ENCODE results near the gene MYL2.

Gene MYL2

DNA sequence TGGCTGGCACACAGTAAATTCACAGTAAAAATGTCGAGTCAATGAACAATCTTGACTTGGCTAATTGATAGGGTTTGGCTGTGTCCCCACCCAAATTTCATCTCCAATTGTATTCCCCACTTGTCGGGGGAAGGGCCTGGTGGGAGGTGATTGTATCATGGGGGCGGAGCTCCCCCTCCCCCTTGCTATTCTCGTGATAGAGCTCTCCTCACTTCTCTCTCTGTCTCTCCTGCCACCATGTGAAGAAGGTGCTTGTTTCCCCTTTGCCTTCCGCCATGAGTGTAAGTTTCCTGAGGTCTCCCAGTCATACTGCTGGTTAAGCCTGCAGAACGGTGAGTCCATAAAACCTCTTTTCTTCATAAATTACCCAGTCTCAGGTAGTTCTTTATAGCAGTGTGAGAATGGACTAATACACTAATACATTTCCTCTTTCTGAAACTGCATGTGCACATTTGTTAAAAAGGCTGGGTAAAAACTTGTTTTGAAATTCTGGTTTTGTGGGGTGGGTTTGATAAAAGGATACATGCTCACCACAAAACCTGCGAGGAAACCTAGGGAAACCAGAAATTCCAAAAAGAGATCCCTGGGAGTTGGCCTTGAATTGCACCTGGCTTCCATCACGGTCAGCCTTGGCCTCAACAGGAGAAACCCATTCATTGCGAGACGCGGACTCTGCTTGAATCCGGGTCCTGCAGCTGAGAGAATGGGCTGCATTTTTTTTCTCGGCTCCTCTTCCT is 16.2 kb upstream of the MYL2 start:
- DNase-seq (ENCODE audit: low read depth), result no peak
- TF ChIP-seq, protein P1, sequence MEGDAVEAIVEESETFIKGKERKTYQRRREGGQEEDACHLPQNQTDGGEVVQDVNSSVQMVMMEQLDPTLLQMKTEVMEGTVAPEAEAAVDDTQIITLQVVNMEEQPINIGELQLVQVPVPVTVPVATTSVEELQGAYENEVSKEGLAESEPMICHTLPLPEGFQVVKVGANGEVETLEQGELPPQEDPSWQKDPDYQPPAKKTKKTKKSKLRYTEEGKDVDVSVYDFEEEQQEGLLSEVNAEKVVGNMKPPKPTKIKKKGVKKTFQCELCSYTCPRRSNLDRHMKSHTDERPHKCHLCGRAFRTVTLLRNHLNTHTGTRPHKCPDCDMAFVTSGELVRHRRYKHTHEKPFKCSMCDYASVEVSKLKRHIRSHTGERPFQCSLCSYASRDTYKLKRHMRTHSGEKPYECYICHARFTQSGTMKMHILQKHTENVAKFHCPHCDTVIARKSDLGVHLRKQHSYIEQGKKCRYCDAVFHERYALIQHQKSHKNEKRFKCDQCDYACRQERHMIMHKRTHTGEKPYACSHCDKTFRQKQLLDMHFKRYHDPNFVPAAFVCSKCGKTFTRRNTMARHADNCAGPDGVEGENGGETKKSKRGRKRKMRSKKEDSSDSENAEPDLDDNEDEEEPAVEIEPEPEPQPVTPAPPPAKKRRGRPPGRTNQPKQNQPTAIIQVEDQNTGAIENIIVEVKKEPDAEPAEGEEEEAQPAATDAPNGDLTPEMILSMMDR (conservative IDR thresholded peaks at IDR 0.05; ENCODE audit: low read depth, low read length), result no peak

DNA sequence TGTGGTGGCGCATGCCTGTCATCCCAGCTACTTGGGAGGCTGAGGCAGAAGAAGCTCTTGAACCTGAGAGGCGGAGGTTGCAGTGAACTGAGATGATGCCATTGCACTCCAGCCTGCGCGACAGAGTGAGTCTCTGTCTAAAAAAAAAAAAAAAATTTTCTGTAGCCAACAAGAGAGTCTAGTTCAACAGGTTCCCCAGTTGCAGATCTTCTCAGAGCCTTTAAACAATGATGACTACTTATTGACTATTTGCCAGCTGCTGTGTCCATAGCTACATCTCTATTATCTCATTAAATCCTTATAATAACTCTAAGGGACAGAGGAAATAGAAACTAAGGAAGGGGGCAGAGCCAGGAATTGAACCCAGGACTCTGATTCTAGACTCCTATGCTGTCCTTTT is 15.2 kb upstream of the MYL2 start:
- DNase-seq (ENCODE audit: low read depth), result no peak
- TF ChIP-seq, protein P1 (conservative IDR thresholded peaks at IDR 0.05; ENCODE audit: low read depth, low read length), result no peak
- H3K4me3 ChIP-seq (ENCODE audit: low read length), result no peak overlapping the region

More for the DNA sequence above, 16.2 kb upstream of the MYL2 start:
- H3K4me3 ChIP-seq (ENCODE audit: low read length), result no peak overlapping the region

DNA sequence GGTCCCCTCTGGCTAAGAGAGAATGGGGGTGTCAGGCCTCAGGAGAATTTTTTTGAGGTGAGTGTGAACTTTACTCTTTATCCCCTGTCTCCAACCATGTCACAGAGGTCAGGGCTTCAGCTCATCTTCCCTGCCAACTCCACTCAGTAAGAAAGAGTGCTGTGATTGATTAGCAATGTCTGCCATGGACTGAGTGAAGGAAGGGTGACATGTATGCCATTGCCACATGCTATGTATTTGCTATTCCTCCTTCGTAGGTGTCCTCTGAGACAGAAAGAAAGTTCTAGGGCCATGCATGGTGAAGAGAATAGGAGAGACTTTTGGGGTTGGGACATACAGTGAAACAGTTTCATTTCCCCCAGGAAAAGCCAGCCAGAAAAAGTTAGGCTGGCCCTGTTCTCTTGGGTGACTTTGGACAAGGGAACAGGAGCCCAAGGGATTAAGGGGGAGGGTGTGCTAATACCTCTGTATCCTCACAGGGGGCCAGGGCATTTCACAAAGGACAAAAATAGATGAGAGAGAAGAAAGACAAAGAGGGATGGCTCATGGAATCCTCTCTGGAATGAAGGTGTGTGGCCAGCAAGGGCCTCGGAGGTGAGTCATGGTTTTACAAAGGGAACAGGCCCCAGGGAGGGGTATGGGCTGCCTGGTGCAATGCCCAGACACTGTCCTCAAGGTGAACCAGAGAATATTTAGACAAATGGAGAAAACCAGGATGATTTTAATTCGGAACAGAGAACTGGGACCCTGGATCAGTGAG is 13.9 kb upstream of the MYL2 start:
- H3K4me3 ChIP-seq (ENCODE audit: low read length), result no peak overlapping the region
- TF ChIP-seq, protein P1 (conservative IDR thresholded peaks at IDR 0.05; ENCODE audit: low read depth, low read length), result no peak
- DNase-seq (ENCODE audit: low read depth), result no peak

DNA sequence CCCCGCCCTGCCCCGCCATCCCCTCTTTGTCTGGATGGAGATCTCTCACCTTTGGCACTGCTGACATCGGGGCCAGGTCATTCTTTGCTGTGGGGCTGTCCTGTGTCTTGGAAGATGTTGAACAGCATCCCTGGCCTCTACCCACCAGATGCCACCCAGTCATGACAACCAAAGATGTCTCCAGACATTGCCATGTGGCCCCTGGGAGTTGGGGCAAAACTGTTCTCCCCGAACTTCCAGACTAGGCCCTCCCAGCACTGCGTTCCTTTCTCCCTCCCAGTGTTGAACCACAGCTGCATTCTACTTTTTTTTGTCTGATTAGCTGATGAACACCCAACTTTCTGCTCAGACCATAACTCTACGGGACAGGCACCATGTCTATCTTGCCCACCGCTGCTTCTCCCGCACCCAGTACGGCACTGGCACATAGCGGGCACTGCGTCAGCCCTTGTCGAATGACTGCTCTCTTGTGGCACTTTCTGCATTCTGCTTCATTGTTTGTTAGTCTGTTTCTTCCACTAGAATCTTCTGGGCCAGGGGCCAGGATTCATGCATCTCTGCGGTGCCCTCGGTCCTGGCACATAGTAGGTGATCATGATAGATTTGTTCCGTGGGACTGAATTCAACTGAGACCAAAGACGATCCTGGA is 13.1 kb upstream of the MYL2 start:
- TF ChIP-seq, protein P1 (conservative IDR thresholded peaks at IDR 0.05; ENCODE audit: low read depth, low read length), result no peak
- DNase-seq (ENCODE audit: low read depth), result no peak
- no peak overlapping the region for H3K4me3 ChIP-seq (ENCODE audit: low read length)

DNA sequence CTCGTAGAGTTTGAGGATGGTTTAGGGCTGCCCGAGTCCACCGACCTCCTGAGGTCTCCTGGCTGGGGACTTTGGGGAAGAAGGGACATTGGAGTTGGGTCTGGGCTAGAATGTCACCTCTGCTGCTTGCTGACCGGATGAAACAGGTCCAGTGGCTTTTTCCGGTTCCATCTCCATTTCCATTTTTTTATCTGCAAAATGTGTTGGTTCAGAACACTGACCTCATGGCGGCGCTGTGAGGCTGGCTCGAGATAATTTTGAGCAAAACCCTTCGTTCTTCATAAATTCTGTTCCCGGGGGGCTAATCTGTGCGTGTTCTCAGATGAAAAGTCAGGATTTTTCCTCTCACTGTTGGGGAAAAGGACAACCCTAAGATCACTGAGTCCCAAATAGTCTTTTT is 11.7 kb upstream of the MYL2 start:
- TF ChIP-seq, protein P1 (conservative IDR thresholded peaks at IDR 0.05; ENCODE audit: low read depth, low read length), result peak; percentile 47
- no peak for DNase-seq (ENCODE audit: low read depth)

DNA sequence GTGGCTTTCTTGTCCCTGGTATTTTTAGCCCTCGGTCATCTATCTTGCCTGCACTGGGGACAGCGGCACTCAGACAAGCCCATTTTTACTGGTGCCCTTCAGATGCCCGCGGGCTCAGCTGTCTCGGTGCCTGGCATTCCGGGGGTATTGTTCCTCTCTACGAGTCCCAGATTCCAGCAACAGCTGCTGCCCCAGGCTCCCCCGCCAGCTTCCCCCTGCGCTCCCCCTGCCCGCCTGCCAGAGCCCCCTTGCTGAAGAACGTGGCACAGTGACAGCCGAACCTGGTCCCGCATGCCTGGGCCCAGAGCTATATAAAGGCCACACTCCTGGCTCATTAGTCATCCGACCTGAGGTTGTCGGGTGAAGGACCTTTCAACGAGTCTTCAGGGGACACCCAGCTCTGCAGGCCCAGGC is 10.9 kb upstream of the MYL2 start:
- no peak for DNase-seq (ENCODE audit: low read depth)
- no peak overlapping the region for H3K4me3 ChIP-seq (ENCODE audit: low read length)
- TF ChIP-seq, protein P1 (conservative IDR thresholded peaks at IDR 0.05; ENCODE audit: low read depth, low read length), result no peak

More for the DNA sequence above, 11.7 kb upstream of the MYL2 start:
- no peak overlapping the region for H3K4me3 ChIP-seq (ENCODE audit: low read length)
